Stimulated activated CD8-positive, alpha-beta memory T cell treated with anti-CD3 and anti-CD28 coated beads, Interleukin-7, amount 100 ng/mL, for 4 hours (primary cell): Measurements from ENCODE around the gene DENND4A.

ENCODE experiments used
- DNase-seq, 2 donors: peaks; one replicate each; pipeline ENCODE4 v3.0.0-alpha.2; 2020; ENCODE audit warnings: low read depth in 2 of 2

Gene DENND4A

GRCh38 chr15:65792138-65792987 lies at the start of gene DENND4A:
DENND4A (minus strand) TSS chr15:65792293; CDS start chr15:65756450, 35,843 bp downstream.
- DNase-seq, result peak; percentile 98 to 99

GRCh38 chr15:65841121-65841930 lies 49.2 kb upstream of the DENND4A start:
- no peak for DNase-seq

GRCh38 chr15:65839985-65840384 lies 47.9 kb upstream of the DENND4A start:
- no peak for DNase-seq

GRCh38 chr15:65839354-65839901 lies 47.3 kb upstream of the DENND4A start:
- DNase-seq, result no peak

GRCh38 chr15:65837301-65838294 lies 45.5 kb upstream of the DENND4A start:
- no peak for DNase-seq

- no peak for DNase-seq
These were observed 44.6 kb upstream of the DENND4A start for GRCh38 chr15:65836665-65837064.

GRCh38 chr15:65835447-65835846 lies 43.4 kb upstream of the DENND4A start:
- DNase-seq, result no peak

GRCh38 chr15:65834603-65835282 lies 42.6 kb upstream of the DENND4A start:
- no peak for DNase-seq

GRCh38 chr15:65833501-65834205 lies 41.6 kb upstream of the DENND4A start:
- peak in 1 of 2 donors; percentile 15 for DNase-seq

GRCh38 chr15:65832549-65833364 lies 40.7 kb upstream of the DENND4A start:
- peak; percentile 26 to 30 for DNase-seq

- DNase-seq, result no peak
These were observed 37.2 kb upstream of the DENND4A start for GRCh38 chr15:65829130-65829764.

- DNase-seq, result peak in 1 of 2 donors; percentile 8
These were observed 36.5 kb upstream of the DENND4A start for GRCh38 chr15:65828585-65828984.

GRCh38 chr15:65827065-65827464 lies 35.0 kb upstream of the DENND4A start:
- no peak for DNase-seq

GRCh38 chr15:65824941-65825544 lies 33.0 kb upstream of the DENND4A start:
- no peak for DNase-seq

GRCh38 chr15:65824031-65824743 lies 32.1 kb upstream of the DENND4A start:
- DNase-seq, result no peak

- DNase-seq, result no peak
These were observed 30.2 kb upstream of the DENND4A start for GRCh38 chr15:65822316-65822715.

GRCh38 chr15:65821070-65821469 lies 29.0 kb upstream of the DENND4A start:
- DNase-seq, result no peak

GRCh38 chr15:65819563-65819960 lies 27.5 kb upstream of the DENND4A start:
- DNase-seq, result no peak
